Uterus (tissue), 2 donors: ENCODE results near the gene SLC6A7.

Experiments
- POLR2A ChIP-seq, 2 donors: fragments of 450-650 bp; IDR thresholded peaks; one replicate each; pipeline ENCODE4 v1.6.1; 2016; ENCODE audit warnings: antibody characterized with exemption in 2 of 2, mild to moderate bottlenecking in 1 of 2, moderate library complexity in 1 of 2
- TF ChIP-seq, protein P1 (sequence below), 4 experiments: fragments of 200-600 bp in 2 of 4; fragments of 450-650 bp in 2 of 4; sonication (generic) in 2 of 4; IDR thresholded peaks; one replicate each; pipeline ENCODE4 v1.5.1; 2016 to 2019; ENCODE audit warnings: antibody characterized with exemption in 4 of 4, mild to moderate bottlenecking in 2 of 4, moderate library complexity in 1 of 4

DNA sequence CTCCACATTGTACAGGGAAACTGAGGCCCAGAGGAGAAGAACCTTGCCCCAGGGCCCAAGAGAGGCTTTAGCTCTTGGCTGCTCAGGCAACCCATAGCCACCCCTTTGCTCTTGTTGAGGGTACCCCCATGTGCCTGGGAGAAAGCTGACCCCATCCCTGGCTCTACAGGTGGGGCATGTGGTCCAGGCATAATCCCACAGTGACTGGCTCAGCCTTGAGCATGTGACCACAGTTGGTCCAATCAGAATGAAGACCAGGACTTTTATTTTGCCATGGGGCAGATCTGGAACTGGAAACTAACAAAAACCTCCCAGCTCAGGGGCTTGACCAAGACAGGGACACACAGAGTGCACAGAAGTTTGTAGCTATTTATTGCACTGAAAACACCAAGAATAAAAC, 29.3 kb downstream of the SLC6A7 start:
- TF ChIP-seq, protein P1, sequence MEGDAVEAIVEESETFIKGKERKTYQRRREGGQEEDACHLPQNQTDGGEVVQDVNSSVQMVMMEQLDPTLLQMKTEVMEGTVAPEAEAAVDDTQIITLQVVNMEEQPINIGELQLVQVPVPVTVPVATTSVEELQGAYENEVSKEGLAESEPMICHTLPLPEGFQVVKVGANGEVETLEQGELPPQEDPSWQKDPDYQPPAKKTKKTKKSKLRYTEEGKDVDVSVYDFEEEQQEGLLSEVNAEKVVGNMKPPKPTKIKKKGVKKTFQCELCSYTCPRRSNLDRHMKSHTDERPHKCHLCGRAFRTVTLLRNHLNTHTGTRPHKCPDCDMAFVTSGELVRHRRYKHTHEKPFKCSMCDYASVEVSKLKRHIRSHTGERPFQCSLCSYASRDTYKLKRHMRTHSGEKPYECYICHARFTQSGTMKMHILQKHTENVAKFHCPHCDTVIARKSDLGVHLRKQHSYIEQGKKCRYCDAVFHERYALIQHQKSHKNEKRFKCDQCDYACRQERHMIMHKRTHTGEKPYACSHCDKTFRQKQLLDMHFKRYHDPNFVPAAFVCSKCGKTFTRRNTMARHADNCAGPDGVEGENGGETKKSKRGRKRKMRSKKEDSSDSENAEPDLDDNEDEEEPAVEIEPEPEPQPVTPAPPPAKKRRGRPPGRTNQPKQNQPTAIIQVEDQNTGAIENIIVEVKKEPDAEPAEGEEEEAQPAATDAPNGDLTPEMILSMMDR (IDR thresholded peaks at IDR 0.05), result no peak
- TF ChIP-seq POLR2A (IDR thresholded peaks at IDR 0.05), result no peak
